ENCODE results near the gene SPATA12.

SPATA12 gene

GRCh38 chr3:57048728-57049127 is 11.7 kb upstream of the SPATA12 start:
- in situ Hi-C loops (cut with HindIII; ENCODE audit: low sequenced_read_pairs) = no loop called here

- in situ Hi-C loops (cut with HindIII; ENCODE audit: low sequenced_read_pairs) = no loop called here
These were observed 7.8 kb upstream of the SPATA12 start for GRCh38 chr3:57052662-57053061.

DNA sequence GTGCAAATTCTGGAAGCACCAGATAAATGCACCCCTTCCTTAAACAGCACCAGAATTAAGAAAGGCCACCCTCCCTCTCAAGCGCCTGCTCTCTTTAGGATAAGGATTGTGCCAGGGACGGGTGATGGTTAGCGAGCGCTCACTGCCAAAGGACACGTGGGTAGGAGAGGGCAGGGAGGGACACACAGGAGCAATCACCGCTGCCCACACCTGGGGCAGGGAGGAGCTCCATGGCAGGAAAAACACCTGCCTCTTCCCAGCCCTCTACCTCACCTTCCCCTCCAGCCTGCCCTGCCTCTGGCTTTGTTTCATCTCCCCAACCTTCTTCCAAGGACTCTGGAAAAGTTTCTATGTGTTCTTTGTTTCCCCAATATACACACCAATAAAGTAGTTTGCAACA is 7.3 kb upstream of the SPATA12 start:
- in situ Hi-C loops (cut with HindIII; ENCODE audit: low sequenced_read_pairs) = no loop called here

DNA sequence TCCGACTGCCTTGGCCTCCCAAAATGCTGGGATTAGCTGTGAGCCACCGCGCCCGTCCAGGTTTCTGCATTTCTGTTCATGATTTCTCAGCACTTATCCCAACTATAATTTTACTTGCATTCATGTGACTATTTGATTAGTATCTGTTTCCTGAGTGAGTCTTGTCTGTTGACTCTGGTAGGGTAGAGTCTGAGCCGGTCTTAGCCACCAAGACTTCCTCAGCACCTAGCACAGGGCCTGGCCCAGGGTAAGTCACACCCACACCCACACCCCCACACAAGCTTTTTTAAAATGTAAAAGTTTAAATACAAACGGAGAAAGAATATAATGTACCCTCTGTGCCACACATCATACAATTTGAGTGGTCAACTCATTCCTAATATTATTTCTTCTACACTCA is 3.1 kb upstream of the SPATA12 start:
- in situ Hi-C loops (cut with HindIII; ENCODE audit: low sequenced_read_pairs) = loop anchor here (5.0 kb wide), 1 partner anchor 40 kb away; no protein-coding TSS in a partner anchor

DNA sequence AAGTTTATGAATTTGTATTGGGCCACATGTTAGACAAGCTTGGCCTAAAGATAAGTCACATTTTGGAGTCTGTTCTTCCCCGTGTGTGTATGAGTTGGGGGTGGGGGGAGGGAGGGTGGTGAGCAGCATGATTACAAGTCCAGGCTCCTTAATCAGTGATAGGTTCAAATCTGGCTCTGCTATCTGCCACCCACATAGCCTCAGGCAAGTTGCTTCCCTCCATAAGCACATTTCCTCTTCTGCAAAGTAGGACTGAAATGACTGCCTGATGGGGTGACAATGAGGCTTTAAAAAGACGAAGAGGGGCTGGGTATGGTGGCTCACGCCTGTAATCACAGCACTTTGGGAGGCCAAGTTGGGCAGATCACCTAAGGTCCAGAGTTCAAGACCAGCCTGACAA is 1.1 kb upstream of the SPATA12 start:
- in situ Hi-C loops (cut with HindIII; ENCODE audit: low sequenced_read_pairs) = loop anchor here (5.0 kb wide), 1 partner anchor 42 kb away; no protein-coding TSS in a partner anchor

- in situ Hi-C loops (cut with HindIII; ENCODE audit: low sequenced_read_pairs) = no loop called here
These were observed 1.1 kb downstream of the SPATA12 start for GRCh38 chr3:57061556-57061955.

DNA sequence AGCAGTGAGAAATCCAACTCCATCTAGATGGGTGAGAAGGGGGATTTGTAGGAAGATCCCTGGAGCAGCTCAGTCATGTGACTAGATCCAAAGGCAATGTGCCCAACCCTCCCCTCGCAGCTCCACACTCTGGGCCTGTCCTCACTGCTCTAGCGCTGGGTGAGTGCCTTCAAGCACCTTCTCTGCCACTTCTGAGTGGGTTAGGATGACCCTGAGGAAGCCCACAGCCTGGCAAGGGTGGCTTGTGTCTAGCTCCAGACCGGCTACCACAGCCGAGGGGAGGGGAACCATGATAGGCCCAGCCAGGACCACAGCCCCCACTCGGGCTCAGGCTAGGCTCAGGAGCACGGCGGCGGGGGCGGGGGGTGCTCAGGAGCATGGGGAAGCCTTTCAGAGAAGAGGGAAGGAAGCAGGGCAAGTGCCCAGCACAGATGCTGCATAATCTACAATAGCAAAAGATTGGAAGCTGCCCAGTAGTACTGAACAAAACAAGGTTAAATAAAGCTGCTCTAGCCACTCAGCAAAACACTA is 1.7 kb downstream of the SPATA12 start:
- in situ Hi-C loops (cut with HindIII; ENCODE audit: low sequenced_read_pairs) = no loop called here

GRCh38 chr3:57063032-57063431 is 2.6 kb downstream of the SPATA12 start:
- in situ Hi-C loops (cut with HindIII; ENCODE audit: low sequenced_read_pairs) = no loop called here

- in situ Hi-C loops (cut with HindIII; ENCODE audit: low sequenced_read_pairs) = no loop called here
These were observed 3.5 kb downstream of the SPATA12 start for GRCh38 chr3:57064001-57064400.

DNA sequence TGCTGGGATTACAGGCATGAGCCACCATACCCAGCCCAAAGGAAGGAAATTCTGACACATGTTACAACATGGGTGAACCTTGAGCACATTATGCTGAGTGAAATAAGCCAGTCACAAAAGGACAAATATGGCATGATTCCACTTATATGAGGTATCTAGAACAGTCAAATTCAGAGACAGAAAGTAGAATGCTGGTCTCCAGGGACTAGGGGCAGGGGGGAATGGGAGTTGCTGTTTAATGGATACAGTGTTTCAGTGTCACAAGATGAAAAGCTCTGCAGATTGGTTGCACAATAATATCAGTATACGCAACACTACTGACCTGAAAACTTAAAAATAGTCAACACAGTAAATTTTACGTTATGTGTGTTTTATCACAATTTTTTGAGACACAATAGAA is 4.1 kb downstream of the SPATA12 start:
- in situ Hi-C loops (cut with HindIII; ENCODE audit: low sequenced_read_pairs) = no loop called here

- in situ Hi-C loops (cut with HindIII; ENCODE audit: low sequenced_read_pairs) = no loop called here
These were observed 5.1 kb downstream of the SPATA12 start for GRCh38 chr3:57065588-57065987.

GRCh38 chr3:57066471-57066870 is 6.0 kb downstream of the SPATA12 start:
- in situ Hi-C loops (cut with HindIII; ENCODE audit: low sequenced_read_pairs) = no loop called here

DNA sequence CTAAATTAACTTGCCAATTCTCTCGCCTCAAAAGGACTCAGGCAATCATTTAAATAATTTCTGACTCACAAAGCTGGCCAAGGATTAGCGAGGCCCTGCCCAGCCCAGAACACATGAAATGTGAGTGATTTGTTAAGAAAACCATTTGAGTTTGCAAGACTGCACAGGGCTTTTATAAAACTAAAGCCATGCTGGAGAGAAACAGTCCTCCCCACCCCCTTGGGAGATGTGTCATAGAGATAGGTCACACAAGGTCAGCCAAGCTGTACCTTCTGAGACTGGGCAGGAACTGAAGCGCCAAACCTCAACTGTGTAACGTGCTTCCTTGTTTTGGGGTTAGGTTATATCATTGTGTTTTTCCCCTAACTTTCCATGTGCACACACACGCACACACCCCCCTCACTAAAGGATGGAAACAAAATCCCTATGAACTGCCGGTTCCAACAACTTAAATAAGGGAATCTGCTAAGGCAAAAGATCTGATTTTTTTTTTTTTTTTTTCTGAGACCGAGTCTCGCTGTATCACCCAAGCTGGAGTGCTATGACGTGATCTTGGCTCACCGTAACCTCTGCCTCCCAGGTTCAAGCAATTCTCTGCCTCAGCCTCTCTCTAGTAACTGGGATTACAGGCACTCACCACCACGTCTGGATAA is 8.1 kb downstream of the SPATA12 start:
- in situ Hi-C loops (cut with HindIII; ENCODE audit: low sequenced_read_pairs) = no loop called here

GRCh38 chr3:57069503-57069902 is 9.0 kb downstream of the SPATA12 start:
- in situ Hi-C loops (cut with HindIII; ENCODE audit: low sequenced_read_pairs) = no loop called here

GRCh38 chr3:57073628-57074027 is 13.2 kb downstream of the SPATA12 start:
- in situ Hi-C loops (cut with HindIII; ENCODE audit: low sequenced_read_pairs) = no loop called here

DNA sequence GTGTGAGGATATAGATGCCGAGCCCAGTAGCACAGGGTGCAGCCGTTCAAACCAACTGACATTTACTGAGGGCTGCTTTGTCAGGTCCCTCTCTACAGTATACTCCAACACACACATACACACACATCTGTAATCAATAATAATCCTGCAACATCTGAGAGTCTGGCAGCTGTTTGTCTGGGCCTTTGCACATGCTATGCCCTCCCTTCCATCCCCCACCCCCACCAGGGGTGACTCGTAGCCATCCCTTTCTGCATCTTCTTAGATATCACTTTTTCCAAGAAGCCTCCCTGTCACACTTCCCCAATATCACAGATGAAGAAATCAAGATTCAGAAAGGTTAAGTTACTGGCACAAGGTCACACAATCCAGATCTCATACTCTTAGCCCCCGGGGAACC is 13.7 kb downstream of the SPATA12 start:
- in situ Hi-C loops (cut with HindIII; ENCODE audit: low sequenced_read_pairs) = no loop called here

DNA sequence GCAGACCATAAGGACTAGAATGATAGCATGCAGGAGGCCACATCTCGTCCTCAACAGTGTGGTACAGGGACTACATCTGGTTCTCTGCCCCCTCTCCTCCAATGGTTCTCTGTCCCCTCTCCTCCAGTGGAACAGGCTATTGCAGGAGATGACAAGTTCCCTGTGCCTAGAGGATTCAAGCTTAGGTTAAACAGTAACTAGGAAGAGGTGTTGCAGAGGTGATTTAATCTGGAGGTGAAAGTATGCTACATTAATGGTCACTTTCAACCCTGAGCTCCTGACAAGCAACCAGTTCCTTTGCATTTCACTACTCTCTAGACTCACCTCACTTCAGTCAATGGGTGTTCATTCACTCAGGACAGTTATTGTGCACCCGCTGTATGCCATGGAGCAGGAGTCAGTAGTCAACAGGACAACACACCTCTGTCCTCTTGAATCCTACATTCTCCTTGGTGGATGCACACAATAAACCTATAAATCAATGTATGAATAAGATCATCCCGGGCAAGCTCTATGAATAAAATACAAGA is 16.0 kb downstream of the SPATA12 start:
- in situ Hi-C loops (cut with HindIII; ENCODE audit: low sequenced_read_pairs) = no loop called here

- in situ Hi-C loops (cut with HindIII; ENCODE audit: low sequenced_read_pairs) = no loop called here
These were observed 17.3 kb downstream of the SPATA12 start for GRCh38 chr3:57077630-57078343.

DNA sequence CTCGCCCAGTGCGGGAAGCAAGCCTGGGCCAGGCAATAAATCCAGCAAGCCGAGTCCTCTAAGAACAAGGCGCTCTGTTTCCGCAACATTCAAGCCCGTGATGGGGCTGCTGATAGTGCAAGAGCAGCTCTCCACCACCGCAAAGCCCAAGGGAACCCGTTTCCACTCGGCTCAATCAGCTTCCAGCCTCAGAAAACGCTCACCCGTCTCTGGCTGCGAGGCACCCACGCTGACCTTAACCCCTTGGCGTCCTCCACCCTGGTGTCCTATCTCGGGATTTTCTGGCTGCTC is 17.8 kb downstream of the SPATA12 start:
- in situ Hi-C loops (cut with HindIII; ENCODE audit: low sequenced_read_pairs) = no loop called here

DNA sequence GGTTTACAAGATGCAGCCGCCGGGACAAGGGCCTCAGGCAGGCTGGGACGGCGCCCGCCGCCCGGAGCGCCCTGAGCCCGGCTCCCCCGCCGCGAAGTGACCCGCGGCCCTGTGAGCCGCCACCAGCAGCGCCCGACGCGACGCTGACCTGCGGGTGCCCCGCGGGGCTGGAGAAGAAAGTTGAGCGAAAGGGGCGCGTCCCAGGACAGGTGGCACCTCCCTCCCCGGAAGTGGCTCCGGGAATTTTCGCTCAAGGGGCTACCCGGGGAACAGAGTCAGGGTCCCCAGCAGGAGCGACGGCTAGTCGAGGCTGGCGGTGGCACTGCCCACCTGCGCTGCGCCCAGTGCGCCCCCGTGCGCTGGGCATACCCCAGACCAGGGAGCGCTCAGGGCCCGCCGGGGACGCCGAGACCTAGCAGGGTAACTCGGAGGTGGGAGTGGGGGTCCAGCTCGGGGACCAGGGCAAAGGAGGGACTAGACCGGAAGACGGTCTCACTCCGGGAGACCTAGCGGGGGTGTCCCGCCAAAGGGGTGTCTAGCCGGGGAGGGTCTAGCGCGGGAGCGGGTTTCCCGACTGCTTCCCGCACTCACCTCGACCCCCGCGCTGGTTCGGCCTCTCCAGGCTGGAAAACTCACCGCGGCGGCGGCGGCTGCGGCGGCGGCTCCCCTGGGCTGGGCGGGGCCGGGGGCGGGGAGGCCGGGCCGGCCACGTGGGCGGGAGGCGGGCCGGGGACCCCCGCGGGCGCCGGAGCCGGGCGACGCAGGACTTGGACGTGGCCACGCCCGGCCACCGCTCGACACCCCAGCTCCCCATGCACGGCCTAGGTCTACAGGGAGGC is 18.4 kb downstream of the SPATA12 start:
- in situ Hi-C loops (cut with HindIII; ENCODE audit: low sequenced_read_pairs) = no loop called here

DNA sequence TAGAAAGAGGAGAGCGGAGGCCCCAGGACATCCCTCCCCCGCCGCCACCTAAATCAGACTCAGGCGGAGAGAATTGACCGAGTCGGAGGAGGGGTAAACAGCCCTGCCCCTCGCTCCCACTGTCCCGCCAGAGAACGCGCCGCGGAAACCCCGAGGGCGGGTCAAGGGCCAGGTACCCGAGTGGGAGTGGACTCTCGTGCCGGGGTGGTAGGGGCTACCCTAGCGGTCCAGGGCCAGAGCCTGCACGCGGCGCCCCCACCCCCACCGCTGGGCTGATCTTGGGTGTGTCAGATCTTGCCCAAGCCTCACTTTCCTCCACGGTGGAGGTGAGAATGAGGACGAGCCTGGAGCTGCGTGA is 19.0 kb downstream of the SPATA12 start:
- in situ Hi-C loops (cut with HindIII; ENCODE audit: low sequenced_read_pairs) = no loop called here

DNA sequence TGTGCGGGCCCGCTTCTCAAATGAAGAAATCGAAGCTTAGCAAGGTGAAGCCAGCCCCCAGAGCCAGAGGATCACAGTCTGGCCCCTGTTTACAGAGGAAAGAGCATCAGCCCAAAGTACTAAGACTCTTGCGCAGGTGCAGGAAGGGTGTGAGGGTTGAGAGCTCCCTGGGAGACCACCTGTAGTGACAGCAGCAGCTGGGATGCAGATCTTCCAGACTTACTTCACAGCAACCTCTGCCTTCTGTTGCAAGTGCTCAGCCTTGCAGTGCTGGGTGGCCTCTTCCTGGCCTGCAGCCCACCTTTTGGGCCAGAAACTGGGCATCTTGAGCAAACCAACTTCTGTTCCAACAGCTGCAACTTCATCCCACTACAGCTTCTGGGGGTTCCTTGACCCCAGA is 19.7 kb downstream of the SPATA12 start:
- in situ Hi-C loops (cut with HindIII; ENCODE audit: low sequenced_read_pairs) = no loop called here
